Gastroesophageal sphincter (tissue), 4 donors: ENCODE data around the gene ACVR1B. TPM values are rescaled to one million over a fixed set of nuclear protein-coding genes. Genes with fewer than 3 reads are reported as not detected.

ENCODE experiments used
- ATAC-seq: fragments of 150-250 bp; one replicate; pipeline ENCODE4 v1.9.1; 2016; ENCODE audit warnings: mild to moderate bottlenecking, moderate library complexity
- H3K27ac ChIP-seq, 4 donors: fragments of 200-600 bp; sonication (generic) in 3 of 4; 1 replicate in 3 of 4; 2 replicates in 1 of 4; pipeline ENCODE4 v1.5.1; 2016 to 2019
- H3K27me3 ChIP-seq: fragments of 200-600 bp; sonication (generic); one replicate; pipeline ENCODE4 v1.5.1; 2019
- H3K36me3 ChIP-seq, 2 donors: fragments of 200-600 bp; sonication (generic); one replicate each; pipeline ENCODE4 v1.5.1; 2019; ENCODE audit warnings: control low read depth in 1 of 2
- H3K4me1 ChIP-seq, 3 donors: fragments of 200-600 bp; sonication (generic); 1 replicate in 2 of 3; 2 replicates in 1 of 3; pipeline ENCODE4 v1.5.1; 2016 to 2019; ENCODE audit warnings: control low read depth in 2 of 3
- H3K4me3 ChIP-seq, 2 donors: fragments of 200-600 bp; sonication (generic); one replicate each; pipeline ENCODE4 v1.5.1; 2019; ENCODE audit warnings: mild to moderate bottlenecking in 1 of 2, moderate library complexity in 1 of 2
- H3K9me3 ChIP-seq, 3 donors: fragments of 200-600 bp; sonication (generic); one replicate each; pipeline ENCODE4 v1.5.1; 2017 to 2019; ENCODE audit warnings: control low read depth in 2 of 3
- CTCF ChIP-seq, 4 experiments: fragments of 200-600 bp in 2 of 4; fragments of 450-650 bp in 2 of 4; sonication (generic) in 1 of 4; IDR thresholded peaks; one replicate each; pipeline ENCODE4 v1.5.1; 2017 to 2019; ENCODE audit warnings: antibody characterized with exemption in 4 of 4, mild to moderate bottlenecking in 2 of 4, moderate library complexity in 2 of 4
- EP300 ChIP-seq: sonication (generic); formaldehyde crosslinking; IDR thresholded peaks from one replicate; pipeline ENCODE4 v1.6.1; 2017; ENCODE audit warnings: antibody characterized with exemption, mild to moderate bottlenecking
- POLR2A ChIP-seq, 2 donors: fragments of 450-650 bp; IDR thresholded peaks; one replicate each; pipeline ENCODE4 v1.6.1; 2017; ENCODE audit warnings: antibody characterized with exemption in 2 of 2, mild to moderate bottlenecking in 2 of 2, moderate library complexity in 1 of 2
- POLR2AphosphoS5 ChIP-seq: sonication (generic); formaldehyde crosslinking; IDR thresholded peaks from one replicate; pipeline ENCODE4 v1.6.1; 2017; ENCODE audit warnings: antibody characterized with exemption
- WGBS, 2 donors: methylation state at CpG; one replicate each; pipeline ENCODE4 v1.1.5; 2018; ENCODE audit warnings: low coverage in 1 of 2; 5-methylcytosine and 5-hydroxymethylcytosine counted together
- total RNA-seq, 4 donors: library from RNA; depleted of rRNA; stranded (reverse); fragments of >200 nt; gene quantifications; one replicate each; pipeline ENCODE4 v1.1.0, GENCODE V29; 2016

Gene ACVR1B
- 10 to 100 TPM in 2 of 4 donors, 1 to 10 TPM in 2; 6.5 to 17.9 (median 10.5) TPM for total RNA-seq

GRCh38 chr12:51951199-51951842 is at the start of gene ACVR1B:
TSS of gene ACVR1B (plus strand) at chr12:51951699. CDS start at chr12:51951744, 45 bp downstream.
- peak within 1 kb of the TSS; percentile 71 to 78 for H3K4me3 ChIP-seq
- peak; percentile 96 for ATAC-seq
- TF ChIP-seq CTCF (IDR thresholded peaks at IDR 0.05) (no peak), EP300 (no peak), POLR2A (IDR thresholded peaks at IDR 0.05) (peak; percentile 62 to 77), POLR2AphosphoS5 (no peak)

GRCh38 chr12:51901881-51902280 is 49.6 kb upstream of the ACVR1B start:
- Histone ChIP-seq H3K4me1 (peaks cover 0 to 35% (median 17%) of the 10 kb centered on the region in 3 donors), H3K27me3 (peaks cover 22% of the 10 kb centered on the region), H3K36me3 (no peaks in the 10 kb centered on the region), H3K4me3 (no peak overlapping the region), H3K9me3 (no peaks in the 10 kb centered on the region), H3K27ac (no peak overlapping the region)
- ATAC-seq: no peak
- TF ChIP-seq POLR2A (IDR thresholded peaks at IDR 0.05): no peak
- TF ChIP-seq CTCF (IDR thresholded peaks at IDR 0.05): no peak
- no peak for TF ChIP-seq POLR2AphosphoS5
- TF ChIP-seq EP300: no peak
- WGBS, 2 donors: 92 to 98% methylated on average over 5 to 6 of the region's 11 CpGs

More at GRCh38 chr12:51951199-51951842, at the start of gene ACVR1B:
- no peaks in the 10 kb centered on the region for H3K9me3 ChIP-seq
- peaks cover 10 to 45% (median 23%) of the 10 kb centered on the region in 3 donors for H3K4me1 ChIP-seq
- peak within 1 kb of the TSS; percentile 51 to 95 (median 87) for H3K27ac ChIP-seq
- no peaks in the 10 kb centered on the region for H3K27me3 ChIP-seq
- no peaks in the 10 kb centered on the region for H3K36me3 ChIP-seq
- 1% methylated on average over 23 of the region's 86 CpGs; no CpG with 5 or more reads in 1 of the 2 donors for WGBS, 2 donors

GRCh38 chr12:51904951-51905470 is 46.5 kb upstream of the ACVR1B start:
- Histone ChIP-seq H3K9me3 (no peaks in the 10 kb centered on the region), H3K27me3 (peaks cover 47% of the 10 kb centered on the region), H3K36me3 (no peaks in the 10 kb centered on the region), H3K4me3 (no peak overlapping the region), H3K27ac (peak overlapping the region; percentile 10 to 93 (median 86)), H3K4me1 (peaks cover 0 to 51% (median 20%) of the 10 kb centered on the region in 3 donors)
- ATAC-seq: peak; percentile 85
- TF ChIP-seq POLR2AphosphoS5: peak; percentile 49
- TF ChIP-seq EP300: no peak
- no peak for TF ChIP-seq POLR2A (IDR thresholded peaks at IDR 0.05)
- no peak for TF ChIP-seq CTCF (IDR thresholded peaks at IDR 0.05)

GRCh38 chr12:51905471-51906429 is 45.7 kb upstream of the ACVR1B start:
- Histone ChIP-seq H3K27ac (peak overlapping the region; percentile 83 to 93 (median 86)), H3K27me3 (peaks cover 50% of the 10 kb centered on the region), H3K36me3 (no peaks in the 10 kb centered on the region), H3K4me1 (peaks cover 0 to 59% (median 26%) of the 10 kb centered on the region in 3 donors), H3K9me3 (no peaks in the 10 kb centered on the region), H3K4me3 (peak overlapping the region in 1 of 2 donors; percentile 57)
- 20 to 48% methylated on average over 1 to 16 of the region's 18 CpGs for WGBS, 2 donors
- TF ChIP-seq EP300 (no peak), CTCF (IDR thresholded peaks at IDR 0.05) (no peak), POLR2AphosphoS5 (peak; percentile 28), POLR2A (IDR thresholded peaks at IDR 0.05) (peak; percentile 37 to 52)
- peak; percentile 82 for ATAC-seq
